ENCODE measurements around the gene TMEM273.
"Not testable (repeated sequence)": the region's sequence is repeated elsewhere in the genome, so short reads cannot be mapped to it uniquely, and the experiment has no call there.

Gene TMEM273

DNA sequence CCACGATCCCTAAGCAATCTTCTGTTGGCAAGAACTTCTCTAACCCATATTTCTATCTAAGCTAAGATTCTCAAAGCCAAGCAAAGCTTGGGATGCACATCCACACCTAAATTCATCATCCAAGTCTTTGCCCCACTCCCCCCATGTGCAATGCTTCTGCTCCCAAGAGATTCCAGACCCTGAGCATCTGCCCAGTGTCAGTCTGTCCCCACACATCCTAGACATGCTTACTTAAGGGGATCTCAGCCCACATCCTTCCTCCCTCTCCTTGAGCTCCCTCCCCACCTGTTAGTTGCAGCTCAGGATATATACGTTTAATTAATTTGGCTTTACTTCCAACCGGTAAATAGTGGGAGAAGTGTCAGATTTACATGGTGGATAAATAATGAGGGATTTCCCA lies 17.0 kb upstream of the TMEM273 start:
- DNase-seq (ENCODE audit: low spot score) = no peak

GRCh38 chr10:49204119-49204518 lies 15.9 kb upstream of the TMEM273 start:
- DNase-seq (ENCODE audit: low spot score) = no peak

DNA sequence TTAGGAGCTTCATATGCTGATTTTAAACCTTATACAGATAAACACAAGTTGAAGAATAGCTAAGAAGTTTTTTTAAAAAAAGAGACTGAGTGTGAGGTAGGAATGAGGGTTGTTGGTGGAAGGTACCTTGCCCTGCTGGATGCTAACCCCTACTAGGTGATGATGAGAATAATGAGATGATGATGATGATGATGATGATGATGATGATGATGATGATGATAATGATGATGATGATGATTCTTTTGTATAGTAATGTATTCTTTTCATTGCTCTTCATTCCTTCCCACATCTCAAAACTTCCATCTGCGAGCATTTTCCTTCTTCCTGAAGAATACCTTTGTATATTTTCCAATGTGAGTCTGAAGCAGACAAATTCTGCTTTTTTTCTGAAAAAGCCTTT lies 14.1 kb upstream of the TMEM273 start:
- no peak for DNase-seq (ENCODE audit: low spot score)

- DNase-seq (ENCODE audit: low spot score) = no peak
These were observed 12.7 kb upstream of the TMEM273 start for GRCh38 chr10:49200854-49201253.

GRCh38 chr10:49197171-49197570 lies 9.0 kb upstream of the TMEM273 start:
- DNase-seq (ENCODE audit: low spot score) = no peak

- DNase-seq (ENCODE audit: low spot score) = not testable (repeated sequence)
These were observed 7.7 kb upstream of the TMEM273 start for GRCh38 chr10:49195864-49196263.

- no peak for DNase-seq (ENCODE audit: low spot score)
These were observed 6.2 kb upstream of the TMEM273 start for GRCh38 chr10:49194212-49194920.

GRCh38 chr10:49191349-49191748 lies 3.2 kb upstream of the TMEM273 start:
- DNase-seq (ENCODE audit: low spot score) = no peak

DNA sequence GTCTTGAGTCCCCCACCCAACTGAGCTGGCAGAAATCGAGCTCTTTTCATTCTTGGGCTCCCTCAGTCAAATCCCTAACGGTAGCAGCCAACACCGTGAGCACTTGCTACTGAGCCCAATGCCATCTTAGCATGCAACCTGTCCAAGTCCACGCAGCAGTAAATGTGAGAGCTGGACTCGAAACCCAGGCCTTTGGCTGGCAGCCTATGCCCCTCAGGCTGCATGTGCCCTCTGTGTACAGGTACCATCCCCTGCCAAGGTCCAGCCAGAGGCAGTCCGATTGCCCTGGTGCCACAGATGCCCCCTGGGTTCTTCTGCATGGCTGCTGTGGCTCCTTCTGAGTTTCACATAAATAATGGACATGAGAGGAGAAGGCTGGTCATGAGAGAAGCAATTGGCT lies 1.2 kb upstream of the TMEM273 start:
- no peak for DNase-seq (ENCODE audit: low spot score)

DNA sequence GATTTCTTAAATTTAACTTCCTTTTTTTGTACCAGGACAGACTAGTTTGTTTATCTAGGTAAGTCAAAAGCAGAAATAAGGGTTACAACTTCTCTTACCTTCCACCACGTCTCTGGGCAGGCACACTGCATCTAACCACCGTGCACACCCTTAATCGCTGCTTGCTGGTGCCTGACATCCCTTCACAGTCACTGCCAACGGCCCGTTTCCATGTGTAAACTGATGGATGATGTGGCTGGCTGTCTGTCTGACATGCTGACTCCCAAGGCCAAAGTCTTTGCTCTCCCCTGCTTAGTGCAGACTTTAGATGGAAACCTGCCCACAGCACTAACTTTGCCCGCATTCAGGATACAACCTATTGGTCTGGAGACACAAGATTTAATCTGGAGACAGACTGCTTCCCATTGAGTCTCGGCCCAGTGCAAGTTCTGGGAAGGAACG lies 1.1 kb downstream of the TMEM273 start:
- DNase-seq (ENCODE audit: low spot score) = no peak

- no peak for DNase-seq (ENCODE audit: low spot score)
These were observed 1.6 kb downstream of the TMEM273 start for GRCh38 chr10:49186613-49187012.

DNA sequence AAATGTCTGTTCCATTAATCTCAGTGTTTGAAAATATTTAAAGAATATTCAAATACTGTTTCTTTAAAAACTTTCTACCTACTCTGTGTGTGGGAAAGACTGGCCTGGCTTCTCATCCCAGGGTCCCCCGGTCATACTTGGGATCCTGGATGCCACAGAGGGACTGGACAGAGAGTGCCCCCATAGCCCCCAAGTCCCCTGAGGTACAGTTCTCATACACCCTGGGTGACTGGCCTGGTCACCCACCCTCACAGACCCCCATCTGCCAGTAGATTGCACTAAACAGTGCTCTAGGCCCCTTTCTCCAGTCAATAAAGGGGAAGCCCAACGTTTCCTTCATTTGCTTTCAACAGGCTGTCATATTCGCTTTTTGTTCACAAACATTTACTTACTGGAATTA lies 3.0 kb downstream of the TMEM273 start:
- DNase-seq (ENCODE audit: low spot score) = no peak

DNA sequence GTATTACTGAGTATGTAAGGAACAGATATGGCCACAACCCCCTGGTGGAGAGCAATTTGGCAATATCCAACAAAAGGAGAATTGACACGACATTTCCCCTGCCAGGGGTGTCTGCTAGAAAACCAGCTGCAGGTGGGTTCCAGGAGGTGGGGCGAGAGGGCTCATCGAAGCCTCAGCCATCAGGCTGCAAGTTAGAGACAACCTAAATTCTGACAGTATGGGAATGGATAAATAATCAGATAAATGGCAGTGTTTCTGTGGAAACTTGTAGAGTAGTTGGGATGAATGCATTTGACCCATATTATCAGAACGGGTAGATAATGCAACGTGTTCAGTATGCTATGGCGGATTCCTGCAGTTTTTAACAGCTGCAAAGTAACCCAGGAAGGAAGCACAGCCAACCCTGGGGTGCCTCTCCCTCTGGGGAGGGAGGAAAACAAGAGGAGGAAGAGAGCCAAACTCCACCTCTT lies 3.5 kb downstream of the TMEM273 start:
- DNase-seq (ENCODE audit: low spot score) = no peak

GRCh38 chr10:49183596-49184542 lies 4.3 kb downstream of the TMEM273 start:
- no peak for DNase-seq (ENCODE audit: low spot score)

- no peak for DNase-seq (ENCODE audit: low spot score)
These were observed 5.4 kb downstream of the TMEM273 start for GRCh38 chr10:49182776-49183175.

GRCh38 chr10:49180444-49180860 lies 7.7 kb downstream of the TMEM273 start:
- DNase-seq (ENCODE audit: low spot score) = no peak

- DNase-seq (ENCODE audit: low spot score) = no peak
These were observed 8.3 kb downstream of the TMEM273 start for GRCh38 chr10:49179699-49180443.

DNA sequence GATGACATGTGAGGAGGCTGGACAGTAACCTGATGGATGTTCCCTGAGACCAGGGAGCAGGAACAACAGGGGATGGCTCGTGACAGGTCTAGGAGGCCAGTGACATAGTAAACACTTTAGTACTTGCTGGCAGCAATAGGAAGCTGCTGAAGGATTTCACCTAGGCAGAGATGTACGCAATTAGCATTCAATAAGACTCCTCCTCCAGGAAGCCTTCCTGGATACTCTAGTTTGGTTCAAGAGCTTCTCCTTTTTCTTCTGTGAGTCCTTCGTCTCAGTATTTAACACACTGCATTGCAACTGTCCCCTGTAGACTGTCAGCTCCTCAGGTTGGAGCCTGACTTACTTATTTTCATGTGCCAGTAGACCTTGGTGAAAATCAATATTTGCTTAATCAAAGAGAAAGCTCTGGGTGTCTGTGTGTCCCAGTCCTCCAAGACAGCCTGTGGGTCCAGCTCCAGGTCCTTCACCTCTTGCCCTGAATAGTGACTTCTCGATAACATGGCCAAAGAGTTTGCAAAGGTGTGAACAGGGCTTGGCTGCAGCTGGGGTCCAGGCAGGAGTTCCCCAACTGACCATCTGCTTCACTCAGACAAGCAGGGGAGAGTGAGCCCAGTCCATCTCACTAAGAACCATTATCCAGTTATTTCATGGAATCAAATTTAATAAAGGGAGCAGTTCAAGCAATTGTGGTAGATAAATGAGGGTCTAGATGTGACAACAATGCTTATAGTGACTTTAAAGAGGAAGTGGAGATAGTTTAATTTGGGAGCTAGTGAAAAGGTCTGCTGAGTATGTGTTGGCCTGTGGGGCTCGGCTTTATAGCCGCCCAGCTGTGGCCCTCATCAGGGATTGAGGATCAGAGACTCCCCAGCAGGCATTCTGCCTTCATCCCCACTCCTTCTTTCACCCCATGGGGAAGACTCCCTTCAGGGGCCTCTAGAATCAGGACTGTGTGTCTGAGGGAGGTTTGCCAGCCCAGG lies 9.4 kb downstream of the TMEM273 start:
- DNase-seq (ENCODE audit: low spot score) = no peak

- DNase-seq (ENCODE audit: low spot score) = peak; percentile 65
These were observed 10.5 kb downstream of the TMEM273 start for GRCh38 chr10:49177391-49178355.

Measured in putamen (tissue), 1 donor.